IMR-90 (cell line): ENCODE measurements around the gene PFDN1.

Experiments used
- CHD1 ChIP-seq: IDR thresholded peaks from 2 replicates; pipeline ENCODE4 v1.6.1; 2012; ENCODE audit warnings: low read depth, low read length, improper control_type of control experiment
- CTCF ChIP-seq: conservative IDR thresholded peaks from 2 replicates; pipeline ENCODE4 v1.5.1; 2012; ENCODE audit warnings: mild to moderate bottlenecking, low read depth, low read length, improper control_type of control experiment
- POLR2A ChIP-seq: IDR thresholded peaks from 2 replicates; pipeline ENCODE4 v1.6.1; 2012; ENCODE audit warnings: mild to moderate bottlenecking, low read depth, low read length
- RFX5 ChIP-seq: IDR thresholded peaks from 2 replicates; pipeline ENCODE4 v1.8.0; 2012; ENCODE audit warnings: low read depth, mild to moderate bottlenecking, low read length, moderate library complexity

GRCh38 chr5:140331638-140332037 is 28.7 kb upstream of the PFDN1 start:
- no peak for TF ChIP-seq CHD1
- TF ChIP-seq CTCF: no peak
- no peak for TF ChIP-seq RFX5
- TF ChIP-seq POLR2A: no peak
